HS-27A (cell line): ENCODE data around the gene KCNA1.

ENCODE experiments used
- DNase-seq: peaks from one replicate; pipeline ENCODE4 v3.0.0-alpha.2; 2012; ENCODE audit warnings: low read depth, missing footprints

KCNA1 gene

DNA sequence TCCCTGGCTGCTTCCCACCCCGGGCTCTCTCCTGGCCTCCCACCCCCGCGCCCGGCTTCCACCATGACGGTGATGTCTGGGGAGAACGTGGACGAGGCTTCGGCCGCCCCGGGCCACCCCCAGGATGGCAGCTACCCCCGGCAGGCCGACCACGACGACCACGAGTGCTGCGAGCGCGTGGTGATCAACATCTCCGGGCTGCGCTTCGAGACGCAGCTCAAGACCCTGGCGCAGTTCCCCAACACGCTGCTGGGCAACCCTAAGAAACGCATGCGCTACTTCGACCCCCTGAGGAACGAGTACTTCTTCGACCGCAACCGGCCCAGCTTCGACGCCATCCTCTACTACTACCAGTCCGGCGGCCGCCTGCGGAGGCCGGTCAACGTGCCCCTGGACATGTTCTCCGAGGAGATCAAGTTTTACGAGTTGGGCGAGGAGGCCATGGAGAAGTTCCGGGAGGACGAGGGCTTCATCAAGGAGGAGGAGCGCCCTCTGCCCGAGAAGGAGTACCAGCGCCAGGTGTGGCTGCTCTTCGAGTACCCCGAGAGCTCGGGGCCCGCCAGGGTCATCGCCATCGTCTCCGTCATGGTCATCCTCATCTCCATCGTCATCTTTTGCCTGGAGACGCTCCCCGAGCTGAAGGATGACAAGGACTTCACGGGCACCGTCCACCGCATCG is 1.8 kb downstream of the KCNA1 start:
- DNase-seq = no peak

DNA sequence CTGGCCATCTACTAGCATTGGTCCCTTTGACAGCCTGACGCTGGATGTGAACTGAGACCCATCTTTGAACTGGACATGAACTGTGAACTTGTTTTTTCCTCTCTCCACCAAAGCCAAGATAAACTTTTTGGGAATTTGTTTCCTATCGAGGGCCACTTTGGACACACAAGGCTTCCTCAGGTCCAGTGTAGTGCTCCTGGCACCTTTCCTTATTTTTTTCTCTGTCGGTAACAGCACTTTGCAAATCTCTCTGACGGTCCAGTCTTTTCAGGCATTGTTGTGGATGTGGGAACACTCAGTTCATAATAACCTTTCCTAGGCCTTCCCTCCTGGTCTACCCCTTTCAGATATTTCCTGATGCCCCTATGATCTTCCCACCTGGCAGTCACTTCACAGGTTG is 5.0 kb downstream of the KCNA1 start:
- no peak for DNase-seq

DNA sequence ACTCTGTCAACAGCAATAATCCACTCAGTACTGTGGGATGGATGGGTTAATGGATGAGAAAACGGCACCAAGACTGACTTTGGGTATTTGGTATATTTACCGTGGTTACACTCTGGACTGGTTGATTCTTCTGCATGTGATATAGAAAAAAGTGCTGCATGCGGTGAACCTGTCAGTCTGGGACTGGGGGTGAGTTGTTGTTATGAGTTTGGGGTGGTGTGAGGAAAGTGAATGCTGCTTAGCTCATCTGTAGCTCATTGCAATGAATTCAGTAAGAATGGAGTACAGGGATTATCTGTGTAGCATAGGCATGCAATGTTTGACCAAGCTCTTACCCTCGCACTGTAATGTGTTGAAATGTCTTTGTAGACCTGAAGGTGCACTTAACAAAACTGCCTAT is 6.0 kb downstream of the KCNA1 start:
- no peak for DNase-seq

DNA sequence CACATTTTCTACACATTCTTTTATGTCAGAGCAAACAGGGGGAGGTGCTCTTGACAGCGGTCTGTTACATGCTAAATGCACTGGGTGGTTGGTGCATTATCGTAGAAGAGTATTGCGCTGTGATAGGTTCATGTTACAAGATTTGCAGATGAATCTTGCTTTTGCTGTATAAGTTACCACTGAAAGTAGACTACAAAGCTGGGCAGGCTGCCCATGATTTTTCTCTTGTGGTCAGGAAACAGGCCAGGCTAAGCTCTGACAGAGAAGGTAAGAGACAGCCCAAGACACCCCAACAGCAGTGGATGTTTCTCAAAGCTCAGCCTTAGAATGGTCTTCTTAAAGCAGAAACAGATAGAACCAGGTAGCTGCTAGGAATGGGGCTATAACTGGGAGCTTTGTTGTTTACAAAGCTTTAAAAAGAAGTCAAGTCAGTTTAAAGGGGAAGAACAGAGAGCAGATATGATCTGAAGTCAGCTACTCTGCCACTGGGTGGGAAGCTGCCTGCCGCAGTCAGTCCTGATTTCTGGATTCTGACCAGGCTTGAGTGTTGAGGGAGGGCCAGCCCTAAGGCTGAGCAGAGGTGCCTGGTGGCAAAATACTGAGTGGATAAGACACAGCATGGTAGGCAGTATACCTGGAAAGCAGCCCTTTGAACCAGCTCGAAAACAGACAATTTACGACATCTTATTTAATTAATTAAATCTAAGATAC is 9.4 kb downstream of the KCNA1 start:
- no peak for DNase-seq

DNA sequence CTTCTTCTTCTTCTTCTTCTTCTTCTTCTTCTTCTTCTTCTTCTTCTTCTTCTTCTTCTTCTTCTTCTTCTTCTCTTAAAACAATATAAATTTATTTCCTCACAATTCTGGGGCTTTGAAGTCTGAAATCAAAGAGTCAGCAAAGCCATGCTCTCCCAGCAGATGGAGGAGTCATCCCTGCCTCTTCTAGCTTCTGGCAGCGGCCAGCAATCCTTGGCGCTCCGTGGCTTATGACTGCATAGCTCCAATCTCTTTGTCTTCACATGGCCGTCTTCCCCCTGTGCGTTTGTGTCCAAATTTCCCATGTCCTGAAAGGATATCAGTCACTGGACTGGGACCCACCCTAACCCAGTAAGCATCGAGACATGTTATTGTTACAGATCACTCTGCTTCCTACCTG is 22.9 kb downstream of the KCNA1 start:
- no peak for DNase-seq

DNA sequence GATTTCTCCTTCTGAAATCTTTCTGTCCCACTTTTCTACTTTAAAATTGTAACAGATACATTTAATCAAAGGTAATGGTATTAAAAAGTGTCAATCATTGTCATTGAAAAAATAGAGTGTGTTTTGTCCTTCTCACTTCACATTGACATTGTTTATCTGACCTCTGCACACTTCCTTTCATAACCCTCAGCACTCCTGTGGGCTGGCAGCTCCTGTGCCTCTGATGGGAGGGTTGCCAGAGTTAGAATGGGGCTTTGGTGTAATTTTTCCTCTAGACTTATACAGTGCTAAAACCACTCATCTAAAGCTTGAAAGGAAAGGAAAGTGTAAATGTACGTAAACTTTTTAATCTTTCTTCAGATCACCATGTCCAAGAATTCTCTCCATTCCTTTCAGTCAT is 23.7 kb downstream of the KCNA1 start:
- DNase-seq = no peak

DNA sequence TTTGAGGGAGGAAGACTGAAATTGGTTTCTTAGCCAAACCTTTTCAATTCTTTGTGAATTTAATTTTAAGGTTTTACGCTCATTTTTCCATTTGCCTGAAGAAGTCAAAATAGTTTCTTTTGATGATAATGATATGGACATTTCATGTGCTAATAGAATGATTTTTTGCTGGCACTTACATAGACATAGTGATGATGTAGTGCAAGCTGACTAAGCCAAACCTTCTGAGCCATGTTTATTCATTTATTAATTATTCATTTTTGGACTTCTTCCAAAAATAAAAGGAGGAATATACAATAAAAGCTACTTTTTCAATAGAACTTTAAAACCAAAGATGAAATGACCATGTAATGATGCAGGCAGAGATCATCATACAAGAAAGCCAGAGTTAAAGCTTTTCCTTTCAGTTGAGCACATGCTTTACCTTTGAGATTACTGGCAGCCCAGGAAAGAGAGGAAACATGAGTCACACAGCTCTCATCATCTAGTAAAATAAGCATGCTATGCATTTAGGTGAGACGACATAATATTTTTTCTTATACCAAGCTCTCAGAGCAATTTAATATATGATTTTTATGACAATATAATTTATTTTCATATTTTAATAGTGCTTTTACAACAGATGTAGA is 24.8 kb downstream of the KCNA1 start:
- DNase-seq = no peak

DNA sequence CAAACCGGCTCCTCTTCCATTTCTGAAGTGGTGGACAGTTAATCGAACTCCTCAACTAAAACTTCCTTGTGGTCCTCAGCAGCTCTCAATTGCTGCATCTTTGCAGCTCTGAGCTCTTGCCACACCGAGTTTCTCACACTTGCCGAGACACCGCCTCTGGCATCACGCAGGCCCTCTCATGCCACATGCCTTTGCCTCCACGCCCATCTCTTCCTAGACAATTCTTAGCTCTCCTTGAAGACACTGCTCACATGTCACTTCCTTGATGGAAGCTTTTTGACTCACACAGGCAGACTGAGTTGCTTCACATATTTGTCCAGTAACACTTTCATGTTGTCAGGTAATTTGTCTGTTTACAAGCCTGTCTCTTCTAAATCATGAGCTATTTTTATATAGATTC is 29.2 kb downstream of the KCNA1 start:
- DNase-seq = no peak

DNA sequence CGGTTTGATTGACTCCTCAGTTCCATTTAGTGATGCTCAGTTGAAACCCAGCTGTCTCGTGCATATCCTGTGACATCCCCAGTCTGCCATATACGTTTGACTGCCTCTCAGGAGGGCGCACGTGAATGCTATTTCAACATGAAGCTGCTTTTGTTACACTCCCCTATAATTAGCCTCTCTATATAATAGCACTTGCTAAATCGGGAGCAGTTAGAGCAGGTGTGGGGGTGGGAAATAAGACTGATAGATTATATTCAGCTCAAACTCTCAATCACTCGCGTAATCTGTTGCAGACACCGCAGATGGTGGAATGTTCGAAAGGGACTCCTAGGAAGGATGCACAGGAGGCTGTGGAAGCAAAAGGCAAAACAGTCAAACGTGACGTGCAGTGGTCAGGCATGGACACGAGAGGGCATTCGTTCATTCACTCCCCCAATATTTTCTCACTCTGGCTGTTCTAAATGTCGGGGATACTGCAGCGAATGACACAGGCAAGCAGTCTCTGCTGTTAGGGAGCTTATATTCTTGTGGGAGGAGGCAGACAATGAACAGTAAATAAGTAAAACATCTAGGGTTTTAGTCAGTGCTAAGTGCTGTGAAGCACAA is 29.8 kb downstream of the KCNA1 start:
- no peak for DNase-seq

DNA sequence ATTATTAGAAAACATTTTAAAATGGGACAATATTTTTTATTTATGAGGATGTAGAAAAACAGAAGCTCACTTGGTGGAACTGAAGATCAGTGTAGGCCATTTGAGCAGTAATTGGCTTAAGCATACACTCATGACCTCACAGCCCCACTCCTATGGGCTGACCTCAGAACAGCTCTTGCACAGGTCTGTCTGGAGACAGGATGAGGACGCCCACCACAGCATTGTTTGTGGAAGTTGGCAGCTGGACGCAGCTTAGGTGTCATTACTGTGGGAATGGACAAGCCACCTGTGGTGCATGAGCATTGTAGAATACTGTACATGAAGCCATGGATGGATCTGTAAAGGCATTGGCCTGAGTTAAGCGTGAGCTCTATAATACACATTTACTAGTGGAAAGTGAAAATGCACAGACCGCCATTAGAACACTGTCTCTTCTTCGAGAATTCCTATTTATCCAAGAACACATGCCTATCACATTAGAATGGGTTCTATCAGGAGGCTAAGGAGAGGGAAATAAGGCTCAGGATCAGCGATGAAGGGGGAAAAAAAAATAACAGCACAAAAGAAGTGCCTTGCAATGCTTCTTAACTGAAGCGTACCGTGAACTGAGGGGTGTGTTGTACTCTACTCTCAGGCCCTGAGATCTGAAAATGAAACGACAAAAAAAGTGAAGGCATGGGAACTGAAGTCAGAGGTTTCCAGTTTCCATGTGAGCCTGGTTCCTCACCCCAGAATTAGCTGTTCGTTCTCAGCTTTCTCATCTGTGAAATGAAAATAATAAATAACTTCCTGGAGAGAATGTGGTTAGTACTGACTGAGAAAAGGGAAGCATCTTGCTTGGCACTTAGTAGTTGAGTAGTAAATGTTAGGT is 33.6 kb downstream of the KCNA1 start:
- no peak for DNase-seq

DNA sequence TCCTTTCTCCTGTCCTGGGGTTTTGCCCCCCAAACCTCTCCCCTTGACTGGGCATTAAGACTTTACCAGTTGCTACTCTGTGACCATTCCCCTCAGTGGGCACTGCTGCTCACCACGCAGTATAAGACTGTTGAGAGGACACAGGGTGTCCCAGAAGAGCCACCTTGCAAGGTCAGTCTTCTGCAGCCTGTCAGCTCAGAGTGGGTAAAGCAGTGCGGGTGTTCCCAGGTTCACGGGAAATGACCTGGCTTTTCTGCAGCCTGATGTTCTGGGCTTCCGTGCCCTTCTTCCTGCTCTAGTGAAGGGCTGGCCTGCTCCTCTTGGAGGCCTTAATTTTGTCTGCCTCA is 34.2 kb downstream of the KCNA1 start:
- DNase-seq = no peak

DNA sequence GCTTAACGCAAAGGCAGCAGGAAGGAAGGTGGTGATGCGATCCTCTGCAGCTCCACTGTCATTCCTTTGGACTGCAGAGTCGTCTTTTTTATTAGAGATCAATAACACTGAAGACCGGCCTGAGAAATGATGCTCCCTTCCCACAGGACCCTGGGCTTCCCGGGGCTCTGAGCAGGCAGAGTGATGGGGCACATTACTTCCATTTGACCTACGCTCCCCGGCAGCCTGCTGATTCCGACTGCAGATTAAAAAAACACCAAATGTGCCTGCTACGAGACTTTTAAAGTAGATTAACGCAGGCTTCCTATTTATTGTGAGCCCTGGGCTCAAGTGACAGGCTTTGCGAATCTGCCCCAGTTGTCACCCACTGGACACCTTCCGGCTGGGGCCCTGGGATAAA is 37.5 kb downstream of the KCNA1 start:
- DNase-seq = no peak

DNA sequence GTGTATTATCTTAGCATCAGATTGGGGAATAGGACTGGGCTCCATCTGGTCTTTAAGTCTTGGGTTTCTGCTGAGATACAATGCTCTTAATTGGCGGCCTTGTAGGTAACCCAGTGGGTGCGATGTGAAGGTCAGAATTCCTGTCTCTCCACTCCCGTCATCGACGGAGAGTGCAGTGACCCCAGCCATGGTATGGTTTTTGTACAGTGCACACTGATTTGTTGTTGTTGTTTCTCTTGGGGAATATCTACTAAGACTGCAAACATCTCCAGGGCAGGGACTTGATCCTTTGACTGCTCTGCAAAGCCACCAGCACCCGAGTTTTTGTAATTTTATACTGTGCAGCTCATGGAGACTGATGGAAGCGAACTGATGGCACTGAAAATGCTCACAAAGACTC is 41.4 kb downstream of the KCNA1 start:
- no peak for DNase-seq

DNA sequence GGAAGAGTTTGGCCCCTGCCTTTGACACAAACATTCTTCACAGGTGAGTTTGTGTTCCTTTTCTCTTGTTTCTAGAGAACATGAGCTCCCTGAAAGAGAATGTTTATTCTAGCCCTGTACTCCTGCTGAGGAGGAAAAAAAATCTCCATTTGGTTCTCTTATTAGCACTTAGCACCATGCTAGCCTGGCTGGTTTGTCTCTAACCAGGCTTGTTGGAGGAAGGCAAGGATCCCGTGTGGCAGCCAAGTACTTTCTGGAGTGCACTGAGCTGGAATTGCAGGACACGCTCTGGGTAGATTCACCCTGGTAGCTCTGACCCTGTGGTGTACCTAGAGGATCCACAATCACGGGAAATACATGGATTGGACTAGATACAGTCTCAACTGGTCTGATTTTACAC is 41.9 kb downstream of the KCNA1 start:
- no peak for DNase-seq

DNA sequence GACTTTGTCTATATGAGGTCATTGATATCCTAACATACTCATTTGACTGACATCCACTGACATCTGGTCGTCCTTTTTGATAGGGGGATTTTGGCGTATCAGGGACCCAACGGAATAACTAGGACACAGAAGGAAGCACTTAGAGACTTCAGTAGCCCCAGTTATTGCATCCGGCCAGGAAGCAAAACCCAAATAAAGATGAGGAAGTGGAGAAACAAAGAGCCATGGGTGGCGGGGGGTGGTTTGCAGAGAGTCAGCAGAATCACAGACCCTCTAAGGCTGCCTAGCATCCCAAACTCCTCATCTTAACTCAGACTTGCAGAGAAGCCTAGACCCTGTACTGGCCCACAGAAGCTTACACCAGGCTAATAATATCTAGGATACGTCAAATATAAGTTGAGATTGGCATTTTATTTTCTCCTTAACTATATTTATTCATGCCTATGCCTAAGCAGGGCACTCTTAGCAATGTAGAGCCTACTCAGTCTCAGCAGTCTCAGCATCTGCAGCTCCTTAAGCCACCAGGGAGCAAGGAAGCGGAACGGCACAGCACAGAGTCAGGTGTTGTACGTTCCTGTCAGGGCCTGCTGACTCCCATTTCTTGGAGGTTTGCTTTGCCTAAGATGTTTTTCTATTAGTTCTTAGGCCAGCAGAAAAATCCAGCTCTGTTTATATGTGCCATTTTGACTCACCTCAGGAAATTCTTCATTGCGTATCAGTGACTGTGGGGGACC is 45.1 kb downstream of the KCNA1 start:
- no peak for DNase-seq

DNA sequence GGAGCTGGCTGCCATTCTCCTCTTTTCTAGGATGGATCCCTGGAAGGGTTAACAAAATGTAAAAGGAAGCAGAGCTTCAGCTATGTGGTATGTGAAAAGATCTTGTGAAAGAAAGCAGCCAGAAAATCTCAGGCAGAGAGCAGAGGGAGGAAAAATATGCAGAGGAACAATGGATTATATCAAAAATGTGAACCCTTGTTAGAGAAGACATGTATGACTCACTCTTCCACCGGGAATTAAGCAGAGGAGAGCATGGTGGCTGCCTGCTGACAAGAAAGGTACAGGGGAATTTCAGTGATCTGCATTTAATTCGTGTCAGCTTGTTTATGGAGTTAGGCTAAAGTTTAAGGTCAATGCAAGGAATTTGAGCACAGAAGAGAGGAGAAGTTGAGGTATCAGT is 46.3 kb downstream of the KCNA1 start:
- DNase-seq = no peak

DNA sequence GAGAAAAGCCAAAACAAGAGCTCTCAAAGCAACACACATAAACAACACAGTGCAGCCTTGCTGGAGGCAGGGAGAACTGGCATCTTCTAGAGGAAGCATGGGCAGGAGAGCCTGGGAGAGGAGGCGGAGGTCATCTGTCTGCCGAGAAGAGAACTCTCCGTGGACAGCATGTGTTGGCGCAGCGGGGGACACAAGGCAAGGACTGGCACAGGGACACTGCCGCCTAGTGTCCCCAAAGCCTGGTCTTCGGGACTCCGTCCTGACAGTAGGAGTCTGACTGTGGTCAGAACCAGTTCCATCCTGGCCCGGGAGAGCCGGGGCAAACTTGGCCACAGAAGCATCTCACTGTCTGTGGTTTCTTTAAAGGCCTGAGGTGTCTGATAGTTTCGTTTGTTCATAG is 47.3 kb downstream of the KCNA1 start:
- no peak for DNase-seq

DNA sequence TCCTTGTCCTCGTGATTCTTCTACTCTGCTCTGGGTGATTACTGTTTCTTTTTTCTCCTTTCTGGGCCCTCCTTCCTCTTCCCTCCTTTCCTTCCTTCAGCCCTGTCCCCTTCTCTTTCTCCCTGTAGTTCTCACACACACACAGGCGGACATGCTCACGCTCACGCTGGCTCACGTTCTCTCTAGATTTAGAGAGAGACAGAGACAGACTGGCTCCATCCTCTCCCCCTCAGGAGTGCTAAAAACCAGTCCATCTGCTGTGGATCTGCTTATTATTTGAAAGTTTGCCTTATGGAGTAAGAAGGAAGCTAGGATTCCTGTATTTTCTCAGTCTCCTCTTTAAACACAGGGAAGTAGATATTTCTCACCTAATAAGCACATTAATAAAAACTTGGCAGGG is 48.1 kb downstream of the KCNA1 start:
- DNase-seq = no peak

DNA sequence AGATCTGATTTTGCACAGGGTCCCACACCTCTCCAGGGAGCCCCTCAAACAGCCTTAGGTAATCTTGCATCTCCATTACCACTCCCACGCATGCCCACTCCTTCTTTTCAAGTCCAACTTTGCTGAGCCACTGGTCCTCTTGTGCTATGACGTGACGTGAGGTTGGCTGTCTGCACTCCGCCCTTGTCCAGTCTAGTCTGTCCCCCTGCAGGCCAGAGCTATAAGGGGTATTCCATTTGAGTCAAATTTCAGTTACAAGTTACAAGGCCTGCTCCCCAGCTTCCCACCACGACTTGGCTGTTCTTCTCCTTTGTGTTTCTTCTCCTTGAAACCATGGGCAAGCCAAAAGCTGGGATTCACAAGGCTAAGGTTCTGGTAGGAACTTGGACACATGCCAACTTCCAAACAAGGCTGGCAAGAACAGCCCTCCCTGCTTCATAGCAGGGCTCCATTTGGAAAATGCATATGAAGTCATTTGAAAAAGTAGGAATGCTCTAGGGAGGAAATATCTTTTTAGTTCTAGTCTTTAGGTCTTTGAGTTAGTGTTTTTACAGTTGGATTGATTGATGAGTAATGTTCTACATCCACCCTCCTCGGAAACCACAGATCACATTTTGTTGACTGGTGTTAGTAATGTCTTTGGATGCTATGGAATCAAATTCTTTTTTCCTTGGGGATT is 49.1 kb downstream of the KCNA1 start:
- DNase-seq = no peak

DNA sequence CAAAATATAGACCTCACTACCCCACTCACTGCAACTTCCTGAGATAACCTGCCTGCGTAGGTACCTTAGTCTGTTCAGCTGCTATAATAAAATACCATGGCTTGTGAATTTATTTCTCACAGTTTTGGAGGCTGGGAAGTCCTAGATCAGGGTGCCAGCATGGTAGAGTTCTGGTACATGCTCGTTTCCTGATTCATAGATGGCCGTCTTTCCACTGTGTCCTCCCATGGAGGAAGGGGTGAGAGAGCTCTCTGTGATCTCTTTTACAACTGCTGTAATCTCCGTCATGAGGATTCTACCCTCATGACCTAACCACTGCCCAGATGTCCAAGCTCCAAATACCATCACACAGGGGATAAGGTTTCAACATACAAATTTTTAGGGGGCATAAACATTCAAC is 49.7 kb downstream of the KCNA1 start:
- DNase-seq = no peak

DNA sequence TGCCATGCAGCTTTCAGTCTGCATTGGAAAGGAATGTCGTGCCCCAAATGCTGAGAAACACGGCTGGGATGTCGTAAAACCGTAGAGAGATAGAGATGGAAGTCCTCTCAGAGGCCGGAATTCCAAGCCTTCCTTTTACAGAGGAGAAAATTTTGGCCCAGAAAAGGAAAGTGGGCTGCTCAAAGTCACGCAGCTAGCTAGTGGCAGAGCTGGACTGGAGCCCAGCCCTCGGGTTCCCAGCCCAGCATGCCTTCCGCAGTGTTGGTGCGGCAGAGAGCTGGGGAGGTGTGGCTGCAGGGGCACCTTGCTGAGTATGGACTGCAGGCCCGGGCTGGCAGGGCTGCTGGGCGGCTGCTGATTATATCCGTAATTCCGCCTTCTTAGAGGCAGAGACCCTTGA is 50.3 kb downstream of the KCNA1 start:
- DNase-seq = no peak
